ENCODE data around the gene SOX5. TPM values are rescaled to one million over a fixed set of nuclear protein-coding genes. Genes with fewer than 3 reads are reported as not detected.
A peak's percentile ranks its signal among the peaks of the same experiment; 100 is the strongest.

SOX5 gene
- total and polyA plus RNA-seq, 2 experiments from 2014 or later: 1.0 to 4.7 TPM

GRCh38 chr12:23726646-23727045 is 222.8 kb downstream of the SOX5 start:
- Mint-ChIP-seq H3K27me3 (ENCODE audit: insufficient read depth, low read depth, poor library complexity) (no peaks in the 10 kb centered on the region), H3K27ac (peak overlapping the region; percentile 46; the same call in 1 of the 2 replicates), H3K36me3 (ENCODE audit: low read depth) (no peaks in the 10 kb centered on the region), H3K9me3 (no peaks in the 10 kb centered on the region), H3K4me3 (no peak overlapping the region), H3K4me1 (no peaks in the 10 kb centered on the region)
- no peak overlapping the region for H3K4me3 ChIP-seq
- H3F3A ChIP-seq (replicated peaks; ENCODE audit: low read depth): no peaks in the 10 kb centered on the region
- H3K36me3 ChIP-seq (ENCODE audit: insufficient read depth): no peaks in the 10 kb centered on the region
- no peak overlapping the region for H2AFZ ChIP-seq
- no peak for DNase-seq (ENCODE audit: low spot score)
- no peaks in the 10 kb centered on the region for H3K27me3 ChIP-seq (ENCODE audit: insufficient read depth)
- no peak overlapping the region for H3K4me2 ChIP-seq
- H4K20me1 ChIP-seq (replicated peaks; ENCODE audit: insufficient read depth): no peaks in the 10 kb centered on the region
- no peaks in the 10 kb centered on the region for H3K79me2 ChIP-seq (replicated peaks; ENCODE audit: insufficient read depth)
- no peak for ATAC-seq
- no peak overlapping the region for H3K27ac ChIP-seq (ENCODE audit: low read depth)
- TF ChIP-seq STAT1 (IDR thresholded peaks at IDR 0.05; ENCODE audit: unreplicated experiment) (no peak), ZNF462 (CRISPR knock-in tag; IDR thresholded peaks at IDR 0.05) (no peak), EZH2phosphoT487 (IDR thresholded peaks at IDR 0.05; ENCODE audit: unreplicated experiment) (no peak), CTCF (conservative IDR thresholded peaks at IDR 0.05; ENCODE audit: low read depth in 2 of 2) (no peak), POLR2AphosphoS5 (IDR thresholded peaks at IDR 0.05; ENCODE audit: low read depth) (no peak), NANOG (IDR thresholded peaks at IDR 0.05; ENCODE audit: borderline replicate concordance) (no peak), JUNB (IDR thresholded peaks at IDR 0.05; ENCODE audit: unreplicated experiment) (no peak), CREB1 (CRISPR knock-in tag; IDR thresholded peaks at IDR 0.05; ENCODE audit: low read depth) (no peak), EZH2 (IDR thresholded peaks at IDR 0.05; ENCODE audit: low read depth, unreplicated experiment) (no peak), ETS1 (IDR thresholded peaks at IDR 0.05) (no peak)
- no peaks in the 10 kb centered on the region for H3K9me2 ChIP-seq (ENCODE audit: insufficient read depth)
- no peaks in the 10 kb centered on the region for H3K4me1 ChIP-seq (ENCODE audit: insufficient read depth)
